IMR-90 (cell line): ENCODE measurements around the gene TXK. TPM values are rescaled to one million over a fixed set of nuclear protein-coding genes. Genes with fewer than 3 reads are reported as not detected.

Experiments used
- ATAC-seq: fragments of 200-7000 bp; cut with Tn5 transposase; 2 replicates; pipeline ENCODE4 v1.9.1; 2020; ENCODE audit warnings: low read depth, mild to moderate bottlenecking, moderate library complexity
- BruUV-seq: library from RNA; stranded (reverse); fragments of 400-500 nt; replicated peaks from 2 replicates; lab custom pipeline; 2021; lab: Mats Ljungman, UMichigan
- CTCF ChIA-PET: fragments of 300-600 bp; formaldehyde crosslinking; extraction: SDS; loops from one replicate; lab custom pipeline; 2021; ENCODE audit warnings: antibody characterized with exemption; lab: Yijun Ruan, JAX
- POLR2A ChIA-PET: fragments of 300-600 bp; sonication (Branson Sonifier 250); formaldehyde crosslinking; loops from one replicate; lab custom pipeline; 2022; ENCODE audit warnings: antibody characterized with exemption; ENCODE audit not compliant: unreplicated experiment; lab: Charles Lee
- DNase-seq: peaks from one replicate; pipeline ENCODE4 v3.0.0; 2013
- H2AFZ ChIP-seq: replicated peaks from 2 replicates; pipeline ENCODE3; 2013; ENCODE audit warnings: low read length, mild to moderate bottlenecking; ENCODE audit not compliant: poor library complexity
- H2AK5ac ChIP-seq: 2 replicates; pipeline ENCODE4 v1.6.1; 2013; ENCODE audit warnings: low read depth, low read length, inconsistent platforms
- H2AK9ac ChIP-seq: replicated peaks from 2 replicates; pipeline ENCODE3; 2013; ENCODE audit warnings: mild to moderate bottlenecking, low read depth, low read length, moderate library complexity; ENCODE audit not compliant: poor library complexity
- H2BK120ac ChIP-seq: 2 replicates; pipeline ENCODE4 v1.6.1; 2013; ENCODE audit warnings: low read depth, low read length, inconsistent platforms
- H2BK15ac ChIP-seq: 3 replicates; pipeline ENCODE4 v1.6.1; 2013; ENCODE audit warnings: low read depth, low read length, inconsistent platforms
- H2BK20ac ChIP-seq: 2 replicates; pipeline ENCODE4 v1.6.1; 2013; ENCODE audit warnings: low read depth, mild to moderate bottlenecking, inconsistent platforms, low read length, moderate library complexity
- H2BK5ac ChIP-seq: 2 replicates; pipeline ENCODE4 v1.6.1; 2013; ENCODE audit warnings: mild to moderate bottlenecking, low read depth, low read length, inconsistent platforms; ENCODE audit not compliant: poor library complexity, severe bottlenecking
- H3K14ac ChIP-seq: replicated peaks from 2 replicates; pipeline ENCODE4 v1.6.1; 2013; ENCODE audit warnings: low read depth, low read length, inconsistent platforms
- H3K18ac ChIP-seq: 2 replicates; pipeline ENCODE4 v1.6.1; 2013; ENCODE audit warnings: low read depth, low read length, control low read depth
- H3K23ac ChIP-seq: 2 replicates; pipeline ENCODE4 v1.6.1; 2013; ENCODE audit warnings: low read depth, low read length, inconsistent platforms
- H3K27ac ChIP-seq: 2 replicates; pipeline ENCODE4 v1.5.1; 2013; ENCODE audit warnings: mild to moderate bottlenecking, control low read depth, low read length; ENCODE audit not compliant: insufficient read depth
- H3K27me3 ChIP-seq: 2 replicates; pipeline ENCODE4 v1.6.1; 2013; ENCODE audit warnings: low read length; ENCODE audit not compliant: control insufficient read depth, insufficient read depth
- H3K36me3 ChIP-seq: 2 replicates; pipeline ENCODE4 v1.6.1; 2013; ENCODE audit warnings: low read length, mixed read lengths; ENCODE audit not compliant: control insufficient read depth, insufficient read depth
- H3K4ac ChIP-seq: 2 replicates; pipeline ENCODE4 v1.6.1; 2013; ENCODE audit warnings: low read depth, low read length, inconsistent platforms
- H3K4me1 ChIP-seq: 2 replicates; pipeline ENCODE4 v1.6.1; 2013; ENCODE audit warnings: low read length, mixed read lengths; ENCODE audit not compliant: control insufficient read depth, insufficient read depth
- H3K4me2 ChIP-seq: 2 replicates; pipeline ENCODE4 v1.6.1; 2013; ENCODE audit warnings: low read depth, mild to moderate bottlenecking, control low read depth, low read length, moderate library complexity
- H3K4me3 ChIP-seq: 2 replicates; pipeline ENCODE4 v1.5.1; 2013; ENCODE audit warnings: low read depth, mild to moderate bottlenecking, control low read depth, low read length, moderate library complexity; ENCODE audit not compliant: insufficient read depth
- H3K56ac ChIP-seq: 2 replicates; pipeline ENCODE4 v1.6.1; 2013; ENCODE audit warnings: low read length, inconsistent platforms; ENCODE audit not compliant: insufficient read depth; ENCODE audit errors: extremely low read depth
- H3K79me1 ChIP-seq, 2 experiments: 2 replicates each; pipeline ENCODE4 v1.6.1; 2013; ENCODE audit warnings: low read length in 2 of 2, inconsistent platforms in 1 of 2, low read depth in 1 of 2
- H3K9ac ChIP-seq: 2 replicates; pipeline ENCODE4 v1.6.1; 2013; ENCODE audit warnings: low read depth, low read length, control low read depth
- H3K9me1 ChIP-seq: 2 replicates; pipeline ENCODE4 v1.6.1; 2013; ENCODE audit warnings: low read length, inconsistent platforms; ENCODE audit not compliant: insufficient read depth
- H3K9me3 ChIP-seq: 2 replicates; pipeline ENCODE4 v1.6.1; 2013; ENCODE audit warnings: low read length; ENCODE audit not compliant: control insufficient read depth, insufficient read depth
- H4K20me1 ChIP-seq: 2 replicates; pipeline ENCODE4 v1.6.1; 2013; ENCODE audit warnings: low read length, inconsistent platforms; ENCODE audit not compliant: insufficient read depth
- H4K5ac ChIP-seq: 2 replicates; pipeline ENCODE4 v1.6.1; 2013; ENCODE audit warnings: mild to moderate bottlenecking, low read depth, low read length, control low read depth
- H4K8ac ChIP-seq, 2 experiments: 2 replicates each; pipeline ENCODE4 v1.6.1; 2013; ENCODE audit warnings: low read depth in 2 of 2, low read length in 2 of 2, control low read depth in 1 of 2, inconsistent platforms in 1 of 2
- H4K91ac ChIP-seq: 2 replicates; pipeline ENCODE4 v1.6.1; 2013; ENCODE audit warnings: low read depth, low read length, inconsistent platforms; ENCODE audit not compliant: insufficient read depth
- BHLHE40 ChIP-seq: fragments of 150-350 bp; IDR thresholded peaks from 2 replicates; pipeline ENCODE4 v1.6.1; 2016; ENCODE audit warnings: mild to moderate bottlenecking, low read depth, low read length
- CEBPB ChIP-seq: IDR thresholded peaks from 2 replicates; pipeline ENCODE4 v1.6.1; 2012; ENCODE audit warnings: low read depth, low read length, improper control_type of control experiment
- CHD1 ChIP-seq: IDR thresholded peaks from 2 replicates; pipeline ENCODE4 v1.6.1; 2012; ENCODE audit warnings: low read depth, low read length, improper control_type of control experiment
- CTCF ChIP-seq: conservative IDR thresholded peaks from 2 replicates; pipeline ENCODE4 v1.5.1; 2012; ENCODE audit warnings: mild to moderate bottlenecking, low read depth, low read length, improper control_type of control experiment
- ELK1 ChIP-seq: fragments of 150-350 bp; IDR thresholded peaks from 2 replicates; pipeline ENCODE4 v1.6.1; 2016; ENCODE audit warnings: low read depth, mild to moderate bottlenecking, low read length, moderate library complexity, borderline replicate concordance
- FOS ChIP-seq: fragments of 150-350 bp; IDR thresholded peaks from 2 replicates; pipeline ENCODE4 v1.6.1; 2016; ENCODE audit warnings: low read depth, low read length
- MAFK ChIP-seq: IDR thresholded peaks from 2 replicates; pipeline ENCODE4 v1.6.1; 2012; ENCODE audit warnings: low read depth, low read length, improper control_type of control experiment
- MAZ ChIP-seq: IDR thresholded peaks from 2 replicates; pipeline ENCODE4 v1.6.1; 2012; ENCODE audit warnings: low read depth, mild to moderate bottlenecking, low read length, improper control_type of control experiment, moderate library complexity, borderline replicate concordance
- MXI1 ChIP-seq: IDR thresholded peaks from 2 replicates; pipeline ENCODE4 v1.6.1; 2012; ENCODE audit warnings: low read depth, mild to moderate bottlenecking, low read length, moderate library complexity, borderline replicate concordance
- NFE2L2 ChIP-seq: fragments of 150-350 bp; IDR thresholded peaks from 2 replicates; pipeline ENCODE4 v1.6.1; 2016; ENCODE audit warnings: low read depth, mild to moderate bottlenecking, low read length
- POLR2A ChIP-seq: IDR thresholded peaks from 2 replicates; pipeline ENCODE4 v1.6.1; 2012; ENCODE audit warnings: mild to moderate bottlenecking, low read depth, low read length
- RAD21 ChIP-seq: IDR thresholded peaks from 2 replicates; pipeline ENCODE4 v1.6.1; 2012; ENCODE audit warnings: low read length, improper control_type of control experiment
- RCOR1 ChIP-seq: IDR thresholded peaks from 2 replicates; pipeline ENCODE4 v1.6.1; 2012; ENCODE audit warnings: mild to moderate bottlenecking, low read length, improper control_type of control experiment; ENCODE audit not compliant: insufficient replicate concordance
- RFX5 ChIP-seq: IDR thresholded peaks from 2 replicates; pipeline ENCODE4 v1.8.0; 2012; ENCODE audit warnings: low read depth, mild to moderate bottlenecking, low read length, moderate library complexity
- SMC3 ChIP-seq: fragments of 150-350 bp; IDR thresholded peaks from 2 replicates; pipeline ENCODE4 v1.6.1; 2016; ENCODE audit warnings: low read depth, mild to moderate bottlenecking, antibody characterized with exemption, low read length, moderate library complexity
- USF2 ChIP-seq: fragments of 150-350 bp; IDR thresholded peaks from 2 replicates; pipeline ENCODE4 v1.6.1; 2017; ENCODE audit warnings: mild to moderate bottlenecking, antibody characterized with exemption, low read length, low read depth
- dilution Hi-C: fragments of 300-500 bp; cut with HindIII; formaldehyde crosslinking; loops from one replicate; pipeline ENCODE4 v1.14.3; 2018; ENCODE audit warnings: low sequenced_read_pairs; ENCODE audit not compliant: unreplicated experiment
- in situ Hi-C: fragments of 300-500 bp; cut with MboI; formaldehyde crosslinking; loops from 3 replicates; pipeline ENCODE4 v1.14.3; 2019; ENCODE audit warnings: low sequenced_read_pairs, inconsistent platforms, mixed read lengths
- intact Hi-C: fragments of 100-400 bp; cut with micrococcal nuclease; formaldehyde crosslinking; loops from 2 replicates; pipeline ENCODE4 v1.10.0; 2022
- polyA plus RNA-seq, 3 experiments: library from polyadenylated mRNA; depleted of rRNA; stranded (reverse); fragments of >200 nt; gene quantifications; 2 replicates each; pipeline ENCODE4 v1.2.3, GENCODE V29; 2012; ENCODE audit warnings: low replicate concordance in 1 of 3
- total RNA-seq: library from RNA; depleted of rRNA; stranded (reverse); fragments of >200 nt; gene quantifications from 2 replicates; pipeline ENCODE4 v1.2.3, GENCODE V29; 2012

TXK gene
- total and polyA plus RNA-seq, 2 of the 4 experiments (the other 2 are of a cell fraction) = not detected

GRCh38 chr4:48180234-48180633 lies 46.2 kb upstream of the TXK start:
- no TSS peak for BruUV-seq
- no peak overlapping the region for H4K5ac ChIP-seq
- H4K8ac ChIP-seq = no peak overlapping the region
- H4K20me1 ChIP-seq = no peaks in the 10 kb centered on the region
- H3K4ac ChIP-seq = no peak overlapping the region
- POLR2A ChIA-PET = no interaction called here
- in situ Hi-C loops (no loop called here), intact Hi-C loops (loop anchor here (5.0 kb wide), 1 partner anchor 742 kb away; no protein-coding TSS in a partner anchor), dilution Hi-C loops (no loop called here)
- no peak overlapping the region for H2BK5ac ChIP-seq
- H3K9ac ChIP-seq = no peak overlapping the region
- H3K56ac ChIP-seq = no peak overlapping the region
- no peak overlapping the region for H2BK20ac ChIP-seq
- no peak overlapping the region for H2BK15ac ChIP-seq
- DNase-seq (peak; percentile 4), ATAC-seq (no peak)
- 0 out of 2 replicates have a peak, but pooled peaks cover 2% of the 10 kb centered on the region for H3K9me1 ChIP-seq
- H2AK5ac ChIP-seq = no peak overlapping the region
- H3K14ac ChIP-seq = no peak overlapping the region
- CTCF ChIA-PET = no interaction called here
- H3K23ac ChIP-seq = no peak overlapping the region
- no peak overlapping the region for H3K4me3 ChIP-seq
- no peak overlapping the region for H2BK120ac ChIP-seq
- no peaks in the 10 kb centered on the region for H3K27me3 ChIP-seq
- no peaks in the 10 kb centered on the region for H3K36me3 ChIP-seq
- H2AK9ac ChIP-seq = no peak overlapping the region
- no peak overlapping the region for H3K18ac ChIP-seq
- H3K79me1 ChIP-seq = no peaks in the 10 kb centered on the region
- H3K4me2 ChIP-seq = no peak overlapping the region
- TF ChIP-seq MAFK (no peak), RAD21 (no peak), ELK1 (no peak), MXI1 (no peak), BHLHE40 (no peak), SMC3 (no peak), FOS (no peak), NFE2L2 (no peak), CHD1 (no peak), POLR2A (no peak), USF2 (no peak), RFX5 (no peak), MAZ (no peak), RCOR1 (no peak), CEBPB (no peak), CTCF (no peak)
- no peak overlapping the region for H3K27ac ChIP-seq
- H4K91ac ChIP-seq = no peak overlapping the region
- no peaks in the 10 kb centered on the region for H3K4me1 ChIP-seq
- H3K9me3 ChIP-seq = peaks cover 2% of the 10 kb centered on the region; the same call in 1 of the 2 replicates
- H2AFZ ChIP-seq = no peak overlapping the region
